SU-DHL-6 (cell line): ENCODE results near the gene HNF1B.

ENCODE experiments used
- H2AFZ ChIP-seq: fragments of 200-600 bp; sonication (generic); 2 replicates; pipeline ENCODE4 v1.6.1; 2014; ENCODE audit warnings: low read depth, mild to moderate bottlenecking, moderate library complexity, mixed read lengths, antibody characterized with exemption, low read length; ENCODE audit not compliant: severe bottlenecking
- H3F3A ChIP-seq: fragments of 200-600 bp; shearing (Covaris generic); 2 replicates; pipeline ENCODE4 v1.6.0; 2016; ENCODE audit warnings: antibody characterized with exemption, mild to moderate bottlenecking; ENCODE audit not compliant: insufficient read depth
- H3K27ac ChIP-seq: fragments of 200-600 bp; sonication (generic); 2 replicates; pipeline ENCODE4 v1.5.1; 2016; ENCODE audit warnings: low read depth, mild to moderate bottlenecking, low read length, moderate library complexity, mixed read lengths
- H3K27me3 ChIP-seq: fragments of 200-600 bp; sonication (generic), shearing (Covaris generic); 2 replicates; pipeline ENCODE4 v1.6.0; 2014; ENCODE audit warnings: mild to moderate bottlenecking, low read length
- H3K36me3 ChIP-seq: fragments of 200-600 bp; sonication (generic); 2 replicates; pipeline ENCODE4 v1.6.1; 2014; ENCODE audit warnings: mild to moderate bottlenecking, low read length, mixed read lengths
- H3K4me2 ChIP-seq: fragments of 300-600, 200-600 bp; shearing (Covaris generic), sonication (generic); 2 replicates; pipeline ENCODE4 v1.6.0; 2014; ENCODE audit warnings: low read length, low read depth, mild to moderate bottlenecking; ENCODE audit not compliant: poor library complexity, severe bottlenecking
- H3K4me3 ChIP-seq: fragments of 200-600 bp; sonication (generic); 2 replicates; pipeline ENCODE4 v1.5.1; 2014; ENCODE audit warnings: antibody characterized with exemption, low read length, mild to moderate bottlenecking, mixed read lengths; ENCODE audit not compliant: insufficient read depth, poor library complexity, severe bottlenecking
- H3K79me2 ChIP-seq: fragments of 200-600 bp; sonication (generic); 2 replicates; pipeline ENCODE4 v1.6.1; 2014; ENCODE audit warnings: mild to moderate bottlenecking, low read length, moderate library complexity; ENCODE audit not compliant: insufficient read depth
- H3K9ac ChIP-seq: fragments of 200-600 bp; sonication (generic); 2 replicates; pipeline ENCODE4 v1.7.0; 2014; ENCODE audit warnings: mild to moderate bottlenecking, low read length
- H3K9me2 ChIP-seq: fragments of 200-600 bp; sonication (generic); replicated peaks from 2 replicates; pipeline ENCODE4 v1.6.1; 2014; ENCODE audit warnings: low read length; ENCODE audit not compliant: insufficient read depth
- H3K9me3 ChIP-seq: fragments of 200-600 bp; sonication (generic); 2 replicates; pipeline ENCODE4 v1.6.1; 2014; ENCODE audit warnings: low read length, mixed read lengths; ENCODE audit not compliant: insufficient read depth
- H4K20me1 ChIP-seq: fragments of 200-600 bp; sonication (generic); 2 replicates; pipeline ENCODE4 v1.6.1; 2014; ENCODE audit warnings: low read depth, mild to moderate bottlenecking, antibody characterized with exemption, low read length, moderate library complexity, mixed read lengths
- CTCF ChIP-seq: fragments of 200-600 bp; sonication (generic); IDR thresholded peaks from one replicate; pipeline ENCODE4 v1.5.1; 2017; ENCODE audit warnings: antibody characterized with exemption, mild to moderate bottlenecking, low read length, moderate library complexity; ENCODE audit not compliant: insufficient read depth, poor library complexity, severe bottlenecking
- EZH2phosphoT487 ChIP-seq: fragments of 200-600 bp; sonication (generic), shearing (Covaris generic); conservative IDR thresholded peaks from 2 replicates; pipeline ENCODE4 v1.6.1; 2018; ENCODE audit warnings: mild to moderate bottlenecking, antibody characterized with exemption, low read length, moderate library complexity, mixed read lengths

HNF1B gene

DNA sequence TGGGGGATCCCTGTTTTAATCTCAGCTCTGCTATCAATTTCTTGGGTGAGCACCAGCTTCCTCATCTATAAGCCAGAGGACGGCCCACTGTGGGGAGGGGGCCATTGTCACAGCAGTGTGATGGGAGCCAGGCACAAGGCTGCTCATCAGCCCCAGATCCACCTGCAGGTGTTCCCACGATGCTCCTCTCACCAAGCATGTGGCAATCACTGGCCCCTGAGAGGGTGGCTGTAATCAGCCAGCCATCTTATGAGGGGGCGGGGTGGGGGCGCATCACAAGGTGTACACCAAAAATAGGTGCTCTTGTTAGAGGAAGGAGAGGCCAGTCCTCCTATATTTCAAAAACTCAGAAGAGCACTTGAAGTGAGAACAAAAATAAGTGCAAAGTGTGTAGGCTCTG is 31.2 kb downstream of the HNF1B start:
- Histone ChIP-seq H2AFZ (no peak overlapping the region), H3K4me2 (no peak overlapping the region), H3K27ac (no peak overlapping the region), H4K20me1 (no peaks in the 10 kb centered on the region), H3K9ac (no peak overlapping the region), H3K79me2 (no peaks in the 10 kb centered on the region), H3K9me3 (no peaks in the 10 kb centered on the region), H3K4me3 (no peak overlapping the region), H3K9me2 (no peaks in the 10 kb centered on the region), H3F3A (no peaks in the 10 kb centered on the region), H3K27me3 (no peaks in the 10 kb centered on the region), H3K36me3 (no peaks in the 10 kb centered on the region)
- TF ChIP-seq EZH2phosphoT487 (no peak), CTCF (no peak)

DNA sequence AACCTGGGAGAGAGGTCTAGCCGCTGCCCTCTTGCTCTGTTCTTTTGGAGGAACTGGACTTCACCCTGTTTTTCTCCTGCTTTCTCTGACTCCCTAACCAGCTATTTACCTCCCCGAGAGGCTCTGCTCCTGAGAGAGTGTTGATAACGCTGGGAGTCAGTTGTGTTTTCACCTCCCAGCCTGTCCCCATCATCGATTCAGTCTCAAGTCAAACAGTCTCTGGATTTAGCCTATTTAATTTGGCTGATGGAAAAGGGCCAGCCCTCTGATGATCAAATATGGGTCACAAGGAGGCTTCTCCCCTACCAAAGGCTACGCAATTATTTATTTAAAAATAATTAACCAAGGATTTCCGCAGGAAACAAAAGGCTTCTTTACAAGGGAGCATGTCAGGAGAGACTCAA is 31.8 kb downstream of the HNF1B start:
- Histone ChIP-seq H4K20me1 (no peaks in the 10 kb centered on the region), H3K4me3 (no peak overlapping the region), H2AFZ (no peak overlapping the region), H3K27me3 (no peaks in the 10 kb centered on the region), H3K9me2 (no peaks in the 10 kb centered on the region), H3K27ac (no peak overlapping the region), H3K79me2 (no peaks in the 10 kb centered on the region), H3K36me3 (no peaks in the 10 kb centered on the region), H3F3A (no peaks in the 10 kb centered on the region), H3K9ac (no peak overlapping the region), H3K4me2 (no peak overlapping the region), H3K9me3 (no peaks in the 10 kb centered on the region)
- no peak for TF ChIP-seq CTCF
- TF ChIP-seq EZH2phosphoT487: no peak

- Histone ChIP-seq H3K79me2 (no peaks in the 10 kb centered on the region), H3K4me3 (no peak overlapping the region), H4K20me1 (no peaks in the 10 kb centered on the region), H3K27ac (no peak overlapping the region), H3K27me3 (no peaks in the 10 kb centered on the region), H3F3A (no peaks in the 10 kb centered on the region), H3K9me2 (no peaks in the 10 kb centered on the region), H3K9me3 (no peaks in the 10 kb centered on the region), H3K4me2 (no peak overlapping the region), H2AFZ (no peak overlapping the region), H3K9ac (no peak overlapping the region), H3K36me3 (no peaks in the 10 kb centered on the region)
- TF ChIP-seq EZH2phosphoT487: no peak
- TF ChIP-seq CTCF: no peak
Observed at GRCh38 chr17:37711113-37711512, 33.7 kb downstream of the HNF1B start.
